Activated effector memory CD4-positive, alpha-beta T cell treated with Interleukin-2 at 50 U/mL for 16 hours (primary cell): ENCODE data around the gene ALS2.

Experiments
- DNase-seq: peaks from one replicate; pipeline ENCODE4 v3.0.0-alpha.2; 2020

The ALS2 gene

DNA sequence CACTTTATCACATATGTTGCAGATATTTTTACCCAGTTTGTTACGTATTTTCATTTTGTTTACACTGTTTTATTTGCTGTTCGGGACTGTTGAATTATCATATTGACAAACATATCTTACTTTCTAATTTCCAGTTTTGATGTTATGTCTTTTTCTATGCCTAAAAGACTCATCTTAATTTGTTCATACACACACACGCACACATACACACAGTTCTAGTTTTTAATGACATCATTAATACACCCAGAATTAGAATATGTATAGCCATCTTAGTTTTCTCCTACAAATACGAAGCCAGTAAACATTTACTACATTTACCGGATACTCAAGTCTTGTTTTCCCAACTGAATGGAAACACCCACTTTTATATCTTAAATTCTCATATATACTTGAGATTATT lies 29.2 kb downstream of the ALS2 start:
- DNase-seq, result no peak

GRCh38 chr2:201746551-201746950 lies 34.2 kb downstream of the ALS2 start:
- DNase-seq, result no peak

- no peak for DNase-seq
Observed at GRCh38 chr2:201735486-201735885, 45.2 kb downstream of the ALS2 start.

DNA sequence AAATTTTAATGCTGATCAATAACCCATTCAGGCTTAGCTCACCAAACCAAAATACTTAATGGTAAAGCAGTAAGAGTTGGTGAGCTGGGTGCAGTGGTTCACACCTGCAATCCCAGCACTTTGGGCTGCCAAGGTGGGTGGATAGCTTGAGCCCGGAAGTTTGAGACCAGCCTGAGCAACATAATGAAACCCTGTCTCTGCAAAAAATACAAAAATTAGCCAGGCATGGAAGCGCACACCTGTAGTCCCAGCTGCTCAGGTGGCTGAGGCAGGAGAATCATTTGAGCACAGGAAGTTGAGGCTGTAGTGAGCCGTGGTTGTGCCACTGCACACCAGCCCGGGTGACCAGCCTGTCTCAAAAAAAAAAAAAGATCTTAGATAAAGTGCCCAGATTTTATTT lies 46.6 kb downstream of the ALS2 start:
- DNase-seq, result no peak

GRCh38 chr2:201733544-201733943 lies 47.2 kb downstream of the ALS2 start:
- DNase-seq, result no peak

- no peak for DNase-seq
Observed at GRCh38 chr2:201730651-201731285, 50.0 kb downstream of the ALS2 start.

- no peak for DNase-seq
Observed at GRCh38 chr2:201715459-201715858, 65.3 kb downstream of the ALS2 start.

- no peak for DNase-seq
Observed at GRCh38 chr2:201712726-201713125, 68.0 kb downstream of the ALS2 start.

- DNase-seq, result no peak
Observed at GRCh38 chr2:201709747-201710146, 71.0 kb downstream of the ALS2 start.

GRCh38 chr2:201709049-201709448 lies 71.7 kb downstream of the ALS2 start:
- no peak for DNase-seq

GRCh38 chr2:201707753-201708152 lies 73.0 kb downstream of the ALS2 start:
- DNase-seq, result no peak

DNA sequence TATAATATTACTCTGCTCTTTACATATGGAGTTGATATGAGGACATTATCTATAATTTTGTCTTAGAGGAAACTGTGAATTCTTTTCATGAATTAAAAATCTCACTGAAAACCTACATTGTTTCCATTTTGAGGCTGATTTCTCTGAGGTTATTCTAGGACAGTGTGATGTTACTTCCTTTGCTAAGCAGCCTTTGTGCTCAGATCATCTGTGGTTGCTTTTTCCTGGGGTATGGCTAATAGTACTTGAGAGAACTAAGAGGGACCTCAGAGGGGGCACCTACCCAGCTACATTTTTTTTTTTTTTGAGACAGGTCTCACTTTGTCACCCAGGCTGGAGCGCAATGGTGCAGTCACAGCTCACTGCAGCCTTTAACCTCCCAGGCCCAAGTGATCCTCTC lies 73.6 kb downstream of the ALS2 start:
- no peak for DNase-seq

- no peak for DNase-seq
Observed at GRCh38 chr2:201704536-201704935, 76.2 kb downstream of the ALS2 start.

GRCh38 chr2:201701646-201702045 lies 79.1 kb downstream of the ALS2 start:
- DNase-seq, result no peak

DNA sequence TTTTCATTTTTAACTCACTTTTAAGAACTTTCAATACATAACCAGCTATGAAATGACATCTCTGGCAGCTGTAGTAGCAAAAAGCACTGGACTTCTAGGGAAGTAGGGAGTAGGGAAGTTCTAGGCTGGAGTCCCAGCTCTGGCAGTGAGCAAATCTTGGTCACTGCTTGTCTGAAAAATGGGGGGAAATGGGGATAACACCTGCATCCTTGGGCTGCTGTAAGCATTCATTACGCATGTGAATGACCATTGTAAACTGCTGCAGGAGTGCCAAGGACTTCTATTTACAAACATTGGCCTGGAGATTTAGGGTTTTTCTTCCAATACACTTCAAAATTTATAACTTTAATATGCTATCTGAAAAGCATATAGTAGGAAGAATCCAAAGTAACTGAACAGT lies 81.3 kb downstream of the ALS2 start:
- no peak for DNase-seq

DNA sequence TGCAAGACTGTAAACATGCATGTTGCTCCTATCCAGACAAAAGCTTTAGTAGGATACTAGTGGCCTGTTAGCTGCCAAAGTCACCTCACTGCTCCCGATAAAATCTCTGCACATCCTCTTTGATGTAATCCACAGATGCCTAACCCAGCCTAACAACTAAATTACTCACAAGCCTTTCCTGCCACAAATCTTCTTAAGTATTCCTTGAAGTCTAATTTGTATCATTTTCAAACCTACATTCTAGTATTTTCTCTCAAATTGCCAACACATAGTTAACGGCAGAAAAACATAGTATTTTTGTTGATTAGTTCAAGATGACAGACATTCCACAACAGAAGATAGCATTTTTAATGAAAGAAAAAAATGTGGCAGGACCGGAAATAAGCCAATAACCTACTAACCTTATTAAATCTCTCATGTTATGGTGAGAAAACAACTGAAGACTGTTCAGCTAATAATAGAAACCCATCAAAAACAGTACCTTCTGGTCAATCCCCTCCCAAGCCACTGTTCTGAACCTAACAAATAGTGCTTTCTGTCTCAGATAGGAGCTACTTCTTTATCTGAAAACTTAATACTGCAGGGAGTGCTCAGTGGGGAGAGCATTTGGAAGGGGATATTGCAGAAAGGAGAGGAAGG lies 82.0 kb downstream of the ALS2 start, which contains the start of gene MPP4:
Gene MPP4, minus strand, starts transcription at position 57 of the 639 bp plus-strand sequence. CDS start 4,690 bp downstream, outside the sequence.
- DNase-seq, result no peak

DNA sequence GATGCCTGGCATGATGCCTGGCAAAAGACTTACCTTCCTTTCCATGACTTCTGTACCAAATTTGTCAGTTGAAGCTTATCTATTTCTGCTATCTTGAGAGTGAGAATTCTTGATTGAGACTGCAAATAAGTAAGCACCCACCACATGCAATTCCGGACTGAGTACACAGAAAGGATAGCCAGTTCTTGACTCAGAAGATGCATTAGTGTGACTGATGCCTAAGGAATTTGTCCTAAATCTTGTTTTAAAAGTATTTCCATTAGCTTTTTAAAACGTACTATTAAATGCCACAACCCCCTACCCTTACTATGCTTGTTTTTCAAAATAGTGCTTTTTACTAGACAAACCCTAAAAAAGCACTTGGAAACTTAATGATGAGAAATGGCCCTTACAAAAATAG lies 82.8 kb downstream of the ALS2 start:
- no peak for DNase-seq

DNA sequence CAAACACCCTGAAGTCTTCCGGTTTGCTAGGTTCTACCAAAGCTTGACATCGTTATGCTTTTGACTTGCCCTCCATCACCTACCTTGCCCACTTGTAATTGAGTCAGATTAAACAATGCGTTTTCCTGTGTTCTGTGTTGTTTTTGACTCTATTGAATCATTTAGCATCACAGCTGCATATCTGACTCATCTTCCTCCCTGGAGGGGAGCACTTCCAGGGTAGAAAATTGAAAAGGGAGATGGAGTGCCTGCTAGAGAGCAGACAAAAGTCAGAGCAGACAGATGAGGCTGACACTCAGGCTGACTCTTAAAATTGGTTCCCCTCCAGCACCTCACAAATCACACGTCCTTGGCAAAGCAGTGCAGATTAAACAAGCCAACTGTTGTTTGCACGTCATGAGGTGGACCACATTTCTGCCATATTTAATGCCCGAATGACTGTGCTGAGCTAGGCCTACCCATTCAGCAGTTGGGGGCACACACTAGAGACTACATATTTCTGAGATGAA lies 84.5 kb downstream of the ALS2 start:
- no peak for DNase-seq

- no peak for DNase-seq
Observed at GRCh38 chr2:201685156-201685555, 95.6 kb downstream of the ALS2 start.

- DNase-seq, result no peak
Observed at GRCh38 chr2:201680743-201681142, 100.0 kb downstream of the ALS2 start.

- no peak for DNase-seq
Observed at GRCh38 chr2:201678401-201678800, 102.3 kb downstream of the ALS2 start.

DNA sequence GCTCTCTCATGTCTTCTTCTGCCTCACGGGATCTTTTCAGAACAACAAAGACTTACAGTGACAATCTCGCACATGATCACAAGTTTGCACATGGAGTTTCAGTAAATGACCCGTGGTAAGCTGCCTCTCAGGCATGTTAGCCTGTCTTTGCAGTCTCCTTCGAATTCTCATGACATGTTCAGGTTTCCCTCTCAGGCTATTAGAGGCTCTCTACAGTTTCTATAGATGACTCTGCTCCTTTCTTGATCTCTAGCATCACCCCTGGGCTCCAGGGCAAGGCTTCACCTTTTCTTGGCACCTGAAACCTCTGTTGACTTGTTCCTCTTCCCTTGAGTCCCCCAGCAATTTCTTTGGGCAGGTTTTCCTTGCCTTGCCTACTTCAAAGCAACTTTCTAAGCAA lies 105.3 kb downstream of the ALS2 start:
- DNase-seq, result no peak

DNA sequence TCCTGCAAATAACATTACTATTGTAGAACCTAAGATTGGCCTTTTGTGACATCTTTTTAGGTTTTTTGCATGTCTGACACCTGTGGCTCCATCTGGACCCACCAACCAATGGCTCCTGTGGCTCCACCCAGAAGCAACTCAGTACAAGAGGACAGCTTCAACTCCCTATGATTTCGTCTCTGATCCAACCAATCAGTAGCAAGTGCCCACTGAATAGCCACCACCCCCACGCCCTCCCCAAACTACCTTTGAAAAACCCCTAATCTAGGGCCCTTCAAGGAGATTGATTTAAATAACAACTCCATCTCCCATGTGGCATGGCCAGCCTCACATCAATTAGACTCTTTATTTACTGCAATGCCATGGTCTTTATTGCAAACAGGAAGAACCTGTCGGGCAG lies 105.9 kb downstream of the ALS2 start:
- DNase-seq, result no peak

DNA sequence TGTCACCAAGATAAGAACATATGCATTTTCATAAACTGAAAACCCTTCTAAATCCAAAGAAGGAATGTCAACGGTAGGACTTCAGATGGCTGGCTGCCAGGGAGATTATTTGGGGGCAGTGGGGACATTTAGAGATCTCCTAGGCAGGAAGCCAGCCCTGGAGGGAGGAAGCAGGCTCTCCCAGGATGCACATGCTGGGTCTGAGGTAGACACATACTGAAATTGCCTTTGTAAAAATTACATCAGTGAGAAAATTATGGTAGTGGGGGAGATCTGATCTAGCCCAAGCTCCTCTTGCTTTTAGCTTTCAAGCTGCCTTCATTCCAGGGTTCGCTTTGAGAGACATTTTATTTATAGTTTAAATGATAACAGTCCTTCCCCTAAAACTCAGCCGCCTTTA lies 106.4 kb downstream of the ALS2 start:
- DNase-seq, result no peak

DNA sequence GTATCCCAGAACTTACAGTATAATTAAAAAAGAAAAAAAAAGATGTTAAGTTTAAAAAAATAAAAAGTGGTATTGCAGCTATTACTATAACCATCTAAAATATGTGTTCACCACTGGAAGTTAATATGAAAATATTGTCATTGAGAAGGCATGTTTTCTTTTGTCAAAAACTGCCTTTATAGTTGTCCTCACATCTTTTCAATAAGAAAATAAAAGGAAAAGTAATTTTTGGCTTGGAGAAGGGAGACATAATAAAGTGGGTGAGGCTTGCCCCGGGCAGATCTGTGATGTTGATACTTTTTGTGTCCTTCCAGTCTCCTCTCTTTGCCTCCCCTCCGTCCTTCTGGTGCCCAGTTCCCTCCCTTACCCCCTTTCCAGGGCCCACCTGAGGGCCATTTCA lies 107.2 kb downstream of the ALS2 start:
- no peak for DNase-seq
